ENCODE measurements around the gene DNAJC4. TPM values are rescaled to one million over a fixed set of nuclear protein-coding genes. Genes with fewer than 3 reads are reported as not detected.
A peak's percentile ranks its signal among the peaks of the same experiment; 100 is the strongest.

The DNAJC4 gene
- total RNA-seq, 1 donor from 2014 or later: 3.9 TPM

DNA sequence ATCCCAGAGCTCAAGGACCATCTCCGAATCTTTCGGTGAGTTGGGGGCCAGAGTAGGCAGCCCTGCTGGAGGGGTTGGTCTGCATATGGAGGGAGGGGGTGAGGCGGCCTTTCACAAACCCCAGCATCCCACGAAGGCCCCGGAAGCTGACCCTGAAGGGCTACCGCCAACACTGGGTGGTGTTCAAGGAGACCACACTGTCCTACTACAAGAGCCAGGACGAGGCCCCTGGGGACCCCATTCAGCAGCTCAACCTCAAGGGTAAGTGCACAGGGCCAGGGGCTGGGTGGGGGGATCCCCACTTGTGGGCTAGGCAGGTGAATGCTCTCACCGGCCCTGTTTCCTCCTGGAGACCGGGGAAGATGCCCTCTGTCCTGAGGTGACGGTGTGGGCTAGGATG, 10.6 kb upstream of the DNAJC4 start:
- Histone ChIP-seq H3K4me2 (no peak overlapping the region), H3K9ac (no peak overlapping the region), H2AFZ (replicated peaks) (no peak overlapping the region), H3K27ac (no peak overlapping the region), H4K20me1 (ENCODE audit: low read depth) (no peaks in the 10 kb centered on the region), H3K9me3 (ENCODE audit: low read depth) (no peaks in the 10 kb centered on the region), H3K79me2 (ENCODE audit: low read depth) (no peaks in the 10 kb centered on the region), H3K27me3 (no peaks in the 10 kb centered on the region), H3K4me3 (no peak overlapping the region), H3K4me1 (no peaks in the 10 kb centered on the region), H3F3A (ENCODE audit: low read depth) (peaks cover under 1% of the 10 kb centered on the region), H3K36me3 (no peaks in the 10 kb centered on the region)
- Mint-ChIP-seq H3K9me3 (no peaks in the 10 kb centered on the region), H3K36me3 (peaks cover 5% of the 10 kb centered on the region), H3K27me3 (ENCODE audit: insufficient read depth, low read depth) (no peaks in the 10 kb centered on the region), H3K4me3 (no peak overlapping the region), H3K27ac (no peak overlapping the region), H3K4me1 (peaks cover 3% of the 10 kb centered on the region)
- DNase-seq (ENCODE audit: low spot score): peak; percentile 1
- TF ChIP-seq, protein P1, sequence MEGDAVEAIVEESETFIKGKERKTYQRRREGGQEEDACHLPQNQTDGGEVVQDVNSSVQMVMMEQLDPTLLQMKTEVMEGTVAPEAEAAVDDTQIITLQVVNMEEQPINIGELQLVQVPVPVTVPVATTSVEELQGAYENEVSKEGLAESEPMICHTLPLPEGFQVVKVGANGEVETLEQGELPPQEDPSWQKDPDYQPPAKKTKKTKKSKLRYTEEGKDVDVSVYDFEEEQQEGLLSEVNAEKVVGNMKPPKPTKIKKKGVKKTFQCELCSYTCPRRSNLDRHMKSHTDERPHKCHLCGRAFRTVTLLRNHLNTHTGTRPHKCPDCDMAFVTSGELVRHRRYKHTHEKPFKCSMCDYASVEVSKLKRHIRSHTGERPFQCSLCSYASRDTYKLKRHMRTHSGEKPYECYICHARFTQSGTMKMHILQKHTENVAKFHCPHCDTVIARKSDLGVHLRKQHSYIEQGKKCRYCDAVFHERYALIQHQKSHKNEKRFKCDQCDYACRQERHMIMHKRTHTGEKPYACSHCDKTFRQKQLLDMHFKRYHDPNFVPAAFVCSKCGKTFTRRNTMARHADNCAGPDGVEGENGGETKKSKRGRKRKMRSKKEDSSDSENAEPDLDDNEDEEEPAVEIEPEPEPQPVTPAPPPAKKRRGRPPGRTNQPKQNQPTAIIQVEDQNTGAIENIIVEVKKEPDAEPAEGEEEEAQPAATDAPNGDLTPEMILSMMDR (IDR thresholded peaks at IDR 0.05): no peak
- no peak for TF ChIP-seq EZH2phosphoT487 (IDR thresholded peaks at IDR 0.05)
- no peak for TF ChIP-seq EZH2 (IDR thresholded peaks at IDR 0.05)

DNA sequence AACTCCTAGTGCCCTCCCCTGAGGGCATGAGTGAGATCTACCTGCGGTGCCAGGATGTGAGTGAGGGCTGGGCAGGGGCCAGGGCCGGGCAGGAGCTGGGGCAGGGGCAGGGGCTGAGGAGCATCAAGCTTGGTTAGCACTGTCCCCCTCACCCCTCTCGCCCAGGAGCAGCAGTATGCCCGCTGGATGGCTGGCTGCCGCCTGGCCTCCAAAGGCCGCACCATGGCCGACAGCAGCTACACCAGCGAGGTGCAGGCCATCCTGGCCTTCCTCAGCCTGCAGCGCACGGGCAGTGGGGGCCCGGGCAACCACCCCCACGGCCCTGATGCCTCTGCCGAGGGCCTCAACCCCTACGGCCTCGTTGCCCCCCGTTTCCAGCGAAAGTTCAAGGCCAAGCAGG, 10.1 kb upstream of the DNAJC4 start:
- Mint-ChIP-seq H3K9me3 (no peaks in the 10 kb centered on the region), H3K4me1 (peaks cover 9% of the 10 kb centered on the region), H3K27me3 (ENCODE audit: insufficient read depth, low read depth) (no peaks in the 10 kb centered on the region), H3K36me3 (peaks cover 2% of the 10 kb centered on the region), H3K4me3 (no peak overlapping the region), H3K27ac (no peak overlapping the region)
- Histone ChIP-seq H3K27me3 (no peaks in the 10 kb centered on the region), H3K79me2 (ENCODE audit: low read depth) (no peaks in the 10 kb centered on the region), H3K4me1 (peaks cover 3% of the 10 kb centered on the region), H3K36me3 (no peaks in the 10 kb centered on the region), H3F3A (ENCODE audit: low read depth) (peaks cover 5% of the 10 kb centered on the region), H3K9ac (no peak overlapping the region), H3K9me3 (ENCODE audit: low read depth) (no peaks in the 10 kb centered on the region), H3K4me3 (no peak overlapping the region), H3K27ac (no peak overlapping the region), H4K20me1 (ENCODE audit: low read depth) (no peaks in the 10 kb centered on the region), H3K4me2 (no peak overlapping the region), H2AFZ (replicated peaks) (no peak overlapping the region)
- peak; percentile 0 for DNase-seq (ENCODE audit: low spot score)
- TF ChIP-seq EZH2 (IDR thresholded peaks at IDR 0.05): no peak
- TF ChIP-seq, protein P1 (IDR thresholded peaks at IDR 0.05): no peak
- TF ChIP-seq EZH2phosphoT487 (IDR thresholded peaks at IDR 0.05): no peak

DNA sequence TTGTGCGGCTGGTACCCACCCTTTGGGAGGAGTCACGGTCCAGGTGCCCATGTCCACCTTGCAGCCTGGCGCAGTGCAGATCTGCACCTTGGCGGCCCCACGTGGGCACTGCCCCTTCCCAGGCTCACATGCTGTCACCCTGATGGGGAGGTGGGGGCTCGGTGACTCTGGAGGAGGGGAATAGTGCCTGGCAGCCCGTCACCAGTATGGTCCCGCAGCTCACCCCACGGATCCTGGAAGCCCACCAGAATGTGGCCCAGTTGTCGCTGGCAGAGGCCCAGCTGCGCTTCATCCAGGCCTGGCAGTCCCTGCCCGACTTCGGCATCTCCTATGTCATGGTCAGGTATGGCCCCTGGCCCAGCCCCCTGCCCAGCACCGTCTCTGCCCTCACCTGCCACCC, 9.6 kb upstream of the DNAJC4 start:
- peaks cover 4% of the 10 kb centered on the region for H3K4me1 ChIP-seq
- peaks cover 9% of the 10 kb centered on the region for H3F3A ChIP-seq (ENCODE audit: low read depth)
- no peaks in the 10 kb centered on the region for H3K9me3 ChIP-seq (ENCODE audit: low read depth)
- H3K79me2 ChIP-seq (ENCODE audit: low read depth): no peaks in the 10 kb centered on the region
- no peaks in the 10 kb centered on the region for H3K27me3 ChIP-seq
- H3K4me3 ChIP-seq: no peak overlapping the region
- H3K36me3 ChIP-seq: no peaks in the 10 kb centered on the region
- TF ChIP-seq, protein P1 (IDR thresholded peaks at IDR 0.05): no peak
- no peak for TF ChIP-seq EZH2phosphoT487 (IDR thresholded peaks at IDR 0.05)
- TF ChIP-seq EZH2 (IDR thresholded peaks at IDR 0.05): no peak
- H3K36me3 Mint-ChIP-seq: peaks cover 1% of the 10 kb centered on the region
- no peak overlapping the region for H2AFZ ChIP-seq (replicated peaks)
- no peak overlapping the region for H3K27ac Mint-ChIP-seq
- no peak overlapping the region for H3K4me3 Mint-ChIP-seq
- no peaks in the 10 kb centered on the region for H4K20me1 ChIP-seq (ENCODE audit: low read depth)
- no peak overlapping the region for H3K4me2 ChIP-seq
- no peak overlapping the region for H3K27ac ChIP-seq
- H3K27me3 Mint-ChIP-seq (ENCODE audit: insufficient read depth, low read depth): no peaks in the 10 kb centered on the region
- no peaks in the 10 kb centered on the region for H3K9me3 Mint-ChIP-seq
- no peak overlapping the region for H3K9ac ChIP-seq
- H3K4me1 Mint-ChIP-seq: peaks cover 11% of the 10 kb centered on the region
- no peak for DNase-seq (ENCODE audit: low spot score)
